ENCODE data around the gene GOLGA6L4.
"Not testable (repeated sequence)": the region's sequence is repeated elsewhere in the genome, so short reads cannot be mapped to it uniquely, and the experiment has no call there.

The GOLGA6L4 gene, protein sequence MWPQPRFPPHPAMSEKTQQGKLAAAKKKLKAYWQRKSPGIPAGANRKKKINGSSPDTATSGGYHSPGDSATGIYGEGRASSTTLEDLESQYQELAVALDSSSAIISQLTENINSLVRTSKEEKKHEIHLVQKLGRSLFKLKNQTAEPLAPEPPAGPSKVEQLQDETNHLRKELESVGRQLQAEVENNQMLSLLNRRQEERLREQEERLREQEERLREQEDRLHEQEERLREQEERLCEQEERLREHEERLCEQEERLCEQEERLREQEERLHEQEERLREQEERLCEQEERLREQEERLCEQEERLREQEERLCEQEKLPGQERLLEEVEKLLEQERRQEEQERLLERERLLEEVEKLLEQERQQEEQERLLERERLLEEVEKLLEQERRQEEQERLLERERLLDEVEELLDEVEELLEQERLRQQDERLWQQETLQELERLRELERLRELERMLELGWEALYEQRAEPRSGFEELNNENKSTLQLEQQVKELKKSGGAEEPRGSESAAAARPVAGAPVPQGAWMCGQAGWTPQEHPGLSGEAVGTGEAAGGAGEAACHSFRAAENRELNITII

DNA sequence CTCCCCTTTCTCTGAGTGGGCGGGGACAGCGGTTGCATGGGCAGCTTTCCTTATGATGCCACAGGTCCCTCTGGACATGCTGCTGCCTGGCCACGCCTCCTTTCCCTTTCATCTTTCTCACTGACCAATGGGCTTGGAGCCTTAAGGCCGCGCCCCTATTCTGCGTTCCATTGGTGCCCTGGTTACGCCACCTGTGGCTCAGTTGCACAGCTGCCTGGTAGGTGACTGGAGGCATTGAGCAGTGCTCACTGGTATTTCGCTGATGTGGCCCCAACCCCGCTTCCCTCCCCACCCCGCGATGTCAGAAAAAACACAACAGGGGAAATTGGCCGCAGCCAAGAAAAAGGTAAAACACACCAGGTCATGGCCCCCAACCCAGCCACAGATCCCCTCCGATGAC, at the start of gene GOLGA6L4:
Gene GOLGA6L4, plus strand, starts transcription at position 201 of the 400 bp plus-strand sequence. Its CDS starts 62 bp downstream, at position 263.
- DNase-seq (ENCODE audit: low spot score), result not testable (repeated sequence)

DNA sequence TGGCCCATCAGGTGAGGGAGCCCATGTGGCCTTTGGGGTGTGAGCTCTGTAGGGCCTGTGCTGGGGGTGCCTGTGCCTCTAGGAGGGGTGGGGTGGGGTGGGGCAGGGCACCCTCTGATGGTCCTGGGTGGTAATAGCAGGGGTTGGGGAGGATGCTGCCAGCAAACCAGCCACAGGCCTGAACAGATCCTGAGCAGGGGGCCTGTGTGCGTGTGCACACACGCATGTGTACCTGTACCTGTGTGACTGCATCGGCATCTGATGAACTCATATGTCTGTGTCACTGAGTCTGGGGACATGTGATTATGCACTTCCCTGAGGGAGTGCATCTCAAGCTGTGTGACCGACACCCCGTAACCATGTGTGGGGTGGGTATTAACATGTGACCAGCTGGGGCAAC, 42.6 kb upstream of the GOLGA6L4 start:
- DNase-seq (ENCODE audit: low spot score), result not testable (repeated sequence)

DNA sequence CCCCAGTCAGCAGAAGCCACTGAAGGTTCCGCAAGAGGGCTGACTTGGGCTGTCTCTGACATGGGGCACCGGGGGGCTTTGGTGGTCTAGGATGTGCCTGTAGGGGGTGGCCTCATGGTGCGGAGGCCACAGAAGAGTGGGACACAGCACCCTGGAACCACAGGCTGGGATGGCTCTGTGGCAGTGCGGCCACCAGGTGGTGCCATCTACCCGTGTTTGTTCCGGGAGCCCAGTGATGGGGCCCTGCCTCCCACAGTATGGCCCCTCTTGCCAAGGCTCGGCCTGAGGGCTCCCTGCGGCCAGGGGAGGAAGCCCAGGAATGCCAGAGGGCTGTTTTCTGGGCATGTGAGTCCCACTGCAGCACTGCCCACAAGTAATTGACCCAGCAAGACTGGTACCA, 40.0 kb upstream of the GOLGA6L4 start:
- not testable (repeated sequence) for DNase-seq (ENCODE audit: low spot score)

DNA sequence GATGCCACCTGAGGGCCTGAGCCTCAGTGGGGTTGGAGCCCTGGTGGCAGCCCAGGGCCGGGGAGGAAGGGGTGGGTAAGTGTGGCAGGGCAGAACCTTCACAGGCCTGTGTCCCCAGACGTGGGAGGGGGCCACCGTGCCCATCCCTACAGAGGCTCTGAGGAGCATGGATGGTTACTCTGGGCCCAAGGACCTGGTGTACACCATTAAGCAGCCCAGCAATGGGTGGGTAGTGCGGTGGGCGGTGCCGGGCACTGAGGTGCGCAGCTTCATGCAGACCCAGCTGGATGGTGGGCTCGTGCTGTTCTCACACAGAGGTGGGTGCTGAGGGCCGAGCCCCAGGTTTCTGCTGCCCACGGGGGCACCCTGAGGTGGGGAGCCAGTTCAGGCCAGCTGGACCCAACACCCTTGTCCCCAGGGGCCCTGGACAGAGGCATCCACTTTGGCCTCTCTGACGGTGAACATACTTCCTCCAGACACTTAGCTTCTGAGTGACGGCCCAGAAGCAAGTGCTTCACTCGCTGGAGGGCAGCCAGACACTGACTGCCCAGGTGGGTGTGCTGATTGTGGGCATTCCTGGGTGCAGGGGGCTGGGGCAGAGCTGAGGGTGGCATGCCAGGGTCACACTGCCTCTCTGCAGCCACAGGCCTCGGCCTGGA, 38.9 kb upstream of the GOLGA6L4 start:
- DNase-seq (ENCODE audit: low spot score), result not testable (repeated sequence)

DNA sequence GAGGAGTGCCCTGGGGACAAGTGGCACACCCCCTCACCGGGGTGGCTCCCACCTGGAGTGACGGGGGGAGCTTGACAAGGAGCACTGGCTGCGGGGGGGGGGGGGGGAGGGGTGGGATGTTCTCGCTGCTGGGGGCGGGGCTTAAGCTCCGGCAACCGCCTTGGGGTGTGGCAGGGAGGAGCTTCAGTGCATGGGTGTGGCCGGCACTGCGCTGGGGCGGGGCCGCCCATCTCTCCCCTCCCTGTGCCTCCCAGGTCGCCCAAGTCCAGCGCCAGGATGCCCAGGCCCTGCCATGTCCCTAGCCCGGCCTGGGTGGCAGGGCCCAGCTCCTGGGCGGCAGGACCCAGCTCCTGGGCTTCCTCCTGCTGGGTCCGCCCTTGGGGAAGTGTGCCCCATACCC, 35.7 kb upstream of the GOLGA6L4 start:
- not testable (repeated sequence) for DNase-seq (ENCODE audit: low spot score)

DNA sequence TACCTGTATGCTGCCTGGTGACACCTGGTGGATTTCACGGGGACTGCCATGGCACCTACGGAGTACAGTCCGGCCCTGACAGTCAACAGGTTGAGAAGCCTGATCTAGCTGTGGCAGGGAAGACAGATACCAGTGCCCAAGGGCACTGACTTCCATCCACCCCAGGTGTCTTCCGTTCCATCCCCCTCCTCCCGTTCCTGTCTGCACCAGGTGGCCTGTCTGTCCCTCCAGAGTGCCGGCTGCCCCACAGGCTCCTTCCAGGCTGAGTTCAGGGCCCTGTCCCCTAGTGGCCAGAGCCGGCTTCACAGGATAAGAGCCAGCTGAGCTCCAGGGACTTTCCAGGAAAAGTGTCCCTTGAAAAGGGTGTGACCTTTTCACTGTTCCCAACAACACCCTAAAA, 10.9 kb downstream of the GOLGA6L4 start:
- DNase-seq (ENCODE audit: low spot score), result not testable (repeated sequence)
